ENCODE measurements around the gene SEPTIN6.

SEPTIN6 gene

GRCh38 chrX:119693040-119693995 is at the start of gene SEPTIN6:
Gene SEPTIN6, minus strand, starts transcription at chrX:119693168. Its CDS starts 63 bp downstream, at chrX:119693105.
- FAIRE-seq = no peak

GRCh38 chrX:119738742-119739141 is 45.8 kb upstream of the SEPTIN6 start:
- no peak for FAIRE-seq

GRCh38 chrX:119736206-119736764 is 43.3 kb upstream of the SEPTIN6 start:
- no peak for FAIRE-seq

- FAIRE-seq = no peak
Observed at GRCh38 chrX:119735467-119735866, 42.5 kb upstream of the SEPTIN6 start.

GRCh38 chrX:119734897-119735339 is 42.0 kb upstream of the SEPTIN6 start:
- no peak for FAIRE-seq

GRCh38 chrX:119729408-119730201 is 36.6 kb upstream of the SEPTIN6 start:
- peak; percentile 78 for FAIRE-seq

GRCh38 chrX:119728487-119728886 is 35.5 kb upstream of the SEPTIN6 start:
- FAIRE-seq = no peak

GRCh38 chrX:119726900-119727555 is 34.1 kb upstream of the SEPTIN6 start:
- no peak for FAIRE-seq

GRCh38 chrX:119721926-119722325 is 29.0 kb upstream of the SEPTIN6 start:
- FAIRE-seq = no peak

- no peak for FAIRE-seq
Observed at GRCh38 chrX:119721487-119721886, 28.5 kb upstream of the SEPTIN6 start.

- FAIRE-seq = no peak
Observed at GRCh38 chrX:119709630-119710029, 16.7 kb upstream of the SEPTIN6 start.

GRCh38 chrX:119708936-119709335 is 16.0 kb upstream of the SEPTIN6 start:
- FAIRE-seq = no peak

- no peak for FAIRE-seq
Observed at GRCh38 chrX:119706616-119707015, 13.6 kb upstream of the SEPTIN6 start.

- peak; percentile 61 for FAIRE-seq
Observed at GRCh38 chrX:119698845-119699244, 5.9 kb upstream of the SEPTIN6 start.

- no peak for FAIRE-seq
Observed at GRCh38 chrX:119696251-119696890, 3.4 kb upstream of the SEPTIN6 start.

GRCh38 chrX:119695535-119696050 is 2.6 kb upstream of the SEPTIN6 start:
- FAIRE-seq = no peak

- FAIRE-seq = no peak
Observed at GRCh38 chrX:119694601-119695534, 1.9 kb upstream of the SEPTIN6 start.

GRCh38 chrX:119693996-119694451 is 1.1 kb upstream of the SEPTIN6 start:
- FAIRE-seq = no peak

- FAIRE-seq = no peak
Observed at GRCh38 chrX:119692191-119693039, 553 bp downstream of the SEPTIN6 start.

Data from A204.1 (cell line).